HepG2 (cell line): Measurements from ENCODE around the gene UBL3. TPM values are rescaled to one million over a fixed set of nuclear protein-coding genes. Genes with fewer than 3 reads are reported as not detected.

Experiments
- ATAC-seq: fragments of 200-7000 bp; cut with Tn5 transposase; 3 replicates; pipeline ENCODE4 v1.9.1; 2020; ENCODE audit warnings: mild to moderate bottlenecking, moderate library complexity
- BruUV-seq: library from RNA; stranded (reverse); fragments of 400-500 nt; replicated peaks from 2 replicates; lab custom pipeline; 2021; lab: Mats Ljungman, UMichigan
- CTCF ChIA-PET: fragments of 300-600 bp; formaldehyde crosslinking; extraction: SDS; loops from one replicate; lab custom pipeline; 2021; ENCODE audit warnings: low total read pairs, inconsistent platforms, low intra/inter-chr PET ratio; lab: Yijun Ruan, JAX
- POLR2A ChIA-PET: fragments of 350-600 bp; sonication (Branson Sonifier 250); formaldehyde crosslinking; loops from one replicate; lab custom pipeline; 2020; ENCODE audit warnings: antibody characterized with exemption, inconsistent platforms; lab: Yijun Ruan, JAX
- DNase-seq: peaks from one replicate; pipeline ENCODE4 v3.0.0-alpha.2; 2015; ENCODE audit warnings: low spot score
- FAIRE-seq: peaks from 3 replicates; lab custom pipeline; 2011; peaks lifted over from hg19 to GRCh38; lab: Jason Lieb, UNC
- H2AFZ ChIP-seq: one replicate; pipeline ENCODE4 v1.6.1; 2011; ENCODE audit warnings: low read length, inconsistent platforms
- H3K27ac ChIP-seq: fragments of 300-600 bp; 3 replicates; pipeline ENCODE4 v1.8.0; 2011; ENCODE audit warnings: mixed run types, mild to moderate bottlenecking, mixed read lengths, low read length, inconsistent platforms; ENCODE audit not compliant: insufficient read depth; ENCODE audit errors: extremely low read length
- H3K27me3 ChIP-seq, 2 experiments: fragments of 200-600 bp in 1 of 2; 2 replicates in 1 of 2; 3 replicates in 1 of 2; pipeline versions ENCODE4 v1.6.0 to v1.8.0; 2011; ENCODE audit warnings: low read length in 2 of 2, mild to moderate bottlenecking in 2 of 2, moderate library complexity in 2 of 2, inconsistent platforms in 1 of 2; ENCODE audit not compliant: insufficient read depth in 2 of 2, control insufficient read depth in 1 of 2
- H3K36me3 ChIP-seq, 2 experiments: fragments of 200-600 bp in 1 of 2; replicated peaks in 1 of 2; 2 replicates in 1 of 2; 3 replicates in 1 of 2; pipeline versions ENCODE4 v1.5.1 to v1.8.0; 2011; ENCODE audit warnings: low read length in 2 of 2, inconsistent platforms in 1 of 2; ENCODE audit not compliant: insufficient read depth in 2 of 2, control insufficient read depth in 1 of 2
- H3K4me1 ChIP-seq: 2 replicates; pipeline ENCODE4 v1.5.1; 2012; ENCODE audit warnings: low read length, inconsistent platforms; ENCODE audit not compliant: insufficient read depth
- H3K4me2 ChIP-seq: 2 replicates; pipeline ENCODE4 v1.6.0; 2011; ENCODE audit warnings: low read depth, low read length, inconsistent platforms
- H3K4me3 ChIP-seq, 3 experiments: fragments of 200-600 bp in 1 of 3; sonication (generic), shearing (Covaris generic) in 1 of 3; replicated peaks in 1 of 3; 2 replicates each; pipeline ENCODE4 v1.5.1; 2011 to 2016; ENCODE audit warnings: low read length in 3 of 3, inconsistent platforms in 2 of 3, low read depth in 2 of 3, mild to moderate bottlenecking in 2 of 3, control low read depth in 1 of 3, mixed read lengths in 1 of 3; ENCODE audit not compliant: insufficient read depth in 1 of 3
- H3K79me2 ChIP-seq: one replicate; pipeline ENCODE4 v1.6.1; 2011; ENCODE audit warnings: low read length, inconsistent platforms; ENCODE audit not compliant: insufficient read depth
- H3K9ac ChIP-seq: 2 replicates; pipeline ENCODE4 v1.6.0; 2011; ENCODE audit warnings: mild to moderate bottlenecking, low read depth, low read length, inconsistent platforms; ENCODE audit not compliant: insufficient read depth
- H3K9me3 ChIP-seq: 2 replicates; pipeline ENCODE4 v1.5.1; 2012; ENCODE audit warnings: mild to moderate bottlenecking, low read length
- H4K20me1 ChIP-seq: 2 replicates; pipeline ENCODE4 v1.6.0; 2011; ENCODE audit warnings: inconsistent platforms, mild to moderate bottlenecking, low read length, moderate library complexity; ENCODE audit not compliant: insufficient read depth
- ATF7 ChIP-seq, 2 experiments: fragments of 450-650 bp in 1 of 2; sonication (generic) in 1 of 2; formaldehyde crosslinking in 1 of 2; IDR thresholded peaks; 2 replicates each; pipeline versions ENCODE4 v1.4.0 to v1.6.1; 2016 to 2020; ENCODE audit warnings: antibody characterized with exemption in 1 of 2, mild to moderate bottlenecking in 1 of 2, missing genetic modification reagents in 1 of 2
- ATRX ChIP-seq: sonication (generic); formaldehyde crosslinking; IDR thresholded peaks from 2 replicates; pipeline ENCODE4 v1.4.0; 2020; ENCODE audit warnings: missing genetic modification reagents, borderline replicate concordance
- EP300 ChIP-seq, 3 experiments: sonication (generic) in 1 of 3; formaldehyde crosslinking in 1 of 3; IDR thresholded peaks; 2 replicates each; pipeline versions ENCODE4 v1.5.1 to v1.6.1; 2011 to 2020; ENCODE audit warnings: low read depth in 2 of 3, low read length in 2 of 3, borderline replicate concordance in 1 of 3, improper control_type of control experiment in 1 of 3, mild to moderate bottlenecking in 1 of 3, missing genetic modification reagents in 1 of 3, moderate library complexity in 1 of 3
- KLF9 ChIP-seq: IDR thresholded peaks from 2 replicates; pipeline ENCODE4 v1.6.1; 2016; ENCODE audit warnings: low read depth
- NFE2 ChIP-seq: sonication (generic); formaldehyde crosslinking; IDR thresholded peaks from 2 replicates; pipeline ENCODE4 v1.4.0; 2020; ENCODE audit warnings: missing genetic modification reagents
- SCMH1 ChIP-seq: sonication (generic); formaldehyde crosslinking; IDR thresholded peaks from 2 replicates; pipeline ENCODE4 v1.9.0; 2021; ENCODE audit warnings: missing genetic modification reagents, mild to moderate bottlenecking, borderline replicate concordance
- WIZ ChIP-seq: sonication (generic); formaldehyde crosslinking; IDR thresholded peaks from 2 replicates; pipeline ENCODE4 v1.5.1; 2020; ENCODE audit warnings: mild to moderate bottlenecking, missing genetic modification reagents
- ZBTB7A ChIP-seq: sonication (generic); formaldehyde crosslinking; IDR thresholded peaks from 2 replicates; pipeline ENCODE4 v1.8.0; 2022; ENCODE audit warnings: mild to moderate bottlenecking, missing genetic modification reagents
- ZNF354B ChIP-seq: sonication (generic); formaldehyde crosslinking; IDR thresholded peaks from 2 replicates; pipeline ENCODE4 v1.8.0; 2022; ENCODE audit warnings: mild to moderate bottlenecking, missing genetic modification reagents
- ZNF703 ChIP-seq: sonication (generic); formaldehyde crosslinking; IDR thresholded peaks from 2 replicates; pipeline ENCODE4 v1.5.1; 2020; ENCODE audit warnings: missing genetic modification reagents, mild to moderate bottlenecking, moderate library complexity, borderline replicate concordance
- ZNF746 ChIP-seq: sonication (generic); formaldehyde crosslinking; IDR thresholded peaks from 2 replicates; pipeline ENCODE4 v1.8.0; 2022; ENCODE audit warnings: mild to moderate bottlenecking, missing genetic modification reagents
- WGBS: methylation state at CpG from one replicate; pipeline ENCODE4 v1.1.6; 2017; ENCODE audit warnings: low lambda C conversion rate; 5-methylcytosine and 5-hydroxymethylcytosine counted together
- in situ Hi-C: cut with HindIII; loops from 2 replicates; pipeline ENCODE4 v1.10.0; 2017; ENCODE audit warnings: low pct_unique_long_range_greater_than_20kb; ENCODE audit not compliant: extremely low pct_ligation_motif_present
- intact Hi-C: fragments of 100-400 bp; cut with micrococcal nuclease; formaldehyde crosslinking; loops from one replicate; pipeline ENCODE4 v1.10.0; 2022; ENCODE audit not compliant: unreplicated experiment
- polyA plus RNA-seq, 8 experiments: library from polyadenylated mRNA; depleted of rRNA in 3 of 8; stranded (reverse) in 7 of 8; unstranded in 1 of 8; fragments of >200 nt; fragmentation: Illumina TruSeq in 4 of 8; extraction: Trizol in 4 of 8; gene quantifications; 2 replicates each; pipeline versions ENCODE4 v1.2.1 to v1.2.3, GENCODE V29; 2011 to 2016; ENCODE audit warnings: low read depth in 4 of 8, missing spikeins in 1 of 8, mixed read lengths in 1 of 8; ENCODE audit not compliant: insufficient read depth in 1 of 8
- total RNA-seq, 5 experiments: library from RNA; depleted of rRNA; stranded (reverse); fragments of >200 nt; fragmentation: Illumina TruSeq; extraction: Trizol; gene quantifications; 2 replicates each; pipeline ENCODE4 v1.2.3, GENCODE V29; 2016; ENCODE audit warnings: low read depth in 1 of 5
- TF ChIP-seq, protein P1 (sequence below): conservative IDR thresholded peaks from 2 replicates; pipeline ENCODE4 v1.6.1; 2018; ENCODE audit warnings: missing genetic modification reagents
- TF ChIP-seq, protein P2 (sequence below): sonication (generic); formaldehyde crosslinking; IDR thresholded peaks from 2 replicates; pipeline ENCODE4 v1.5.0; 2020; ENCODE audit warnings: mild to moderate bottlenecking, missing genetic modification reagents

UBL3 gene
- total and polyA plus RNA-seq, 2 of the 13 experiments (the other 11 are each of a cell fraction or from before 2014, with no cell fraction given): 7.4 to 9.6 TPM

DNA sequence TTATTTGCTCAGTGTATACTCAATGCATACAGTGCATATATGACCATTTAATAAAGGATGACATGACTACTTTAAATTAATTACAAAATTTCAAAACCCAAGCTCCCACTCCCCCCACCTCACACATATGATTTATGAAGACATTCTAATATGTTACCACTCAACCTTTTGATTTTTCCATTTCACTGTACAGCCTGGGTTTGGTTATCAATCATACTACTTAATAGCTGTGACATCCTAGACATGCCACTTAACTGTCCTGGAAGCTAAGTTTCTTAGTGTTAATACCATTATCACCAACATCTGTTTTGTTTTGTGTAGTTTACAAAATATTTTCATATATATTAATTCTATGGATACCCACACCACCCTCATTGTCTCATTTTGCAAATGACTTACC, 42.2 kb downstream of the UBL3 start:
- Histone ChIP-seq H3K79me2 (peaks cover 37% of the 10 kb centered on the region), H3K27ac (no peak overlapping the region), H3K4me2 (no peak overlapping the region), H3K36me3 (no peaks in the 10 kb centered on the region), H3K27me3 (no peaks in the 10 kb centered on the region), H3K4me1 (peaks cover 36% of the 10 kb centered on the region), H2AFZ (no peak overlapping the region), H4K20me1 (peaks cover 14% of the 10 kb centered on the region), H3K9me3 (no peaks in the 10 kb centered on the region), H3K9ac (no peak overlapping the region), H3K4me3 (no peak overlapping the region)
- ChIA-PET CTCF (no interaction called here), POLR2A (interaction anchor here (0.6 kb wide), 1 partner anchor 12 kb away, joined by 5 read pairs; no protein-coding TSS in a partner anchor)
- intact Hi-C loops (no loop called here), in situ Hi-C loops (no loop called here)
- FAIRE-seq (no peak), DNase-seq (no peak), ATAC-seq (no peak)
- no TSS peak for BruUV-seq
- TF ChIP-seq EP300 (IDR thresholded peaks at IDR 0.05; ENCODE audit: low read depth in 2 of 2, low read length in 2 of 2) (no peak), EP300 (CRISPR knock-in tag; IDR thresholded peaks at IDR 0.05; ENCODE audit: borderline replicate concordance) (no peak), ZNF703 (no peak)

GRCh38 chr13:29805994-29806979, 44.1 kb downstream of the UBL3 start:
- no peak overlapping the region for H2AFZ ChIP-seq
- no peaks in the 10 kb centered on the region for H3K36me3 ChIP-seq
- intact Hi-C loops (no loop called here), in situ Hi-C loops (no loop called here)
- no peak overlapping the region for H3K9ac ChIP-seq
- no peaks in the 10 kb centered on the region for H3K27me3 ChIP-seq
- peaks cover 26% of the 10 kb centered on the region for H3K4me1 ChIP-seq
- ChIA-PET POLR2A (no interaction called here), CTCF (no interaction called here)
- H3K4me2 ChIP-seq: no peak overlapping the region
- peaks cover 16% of the 10 kb centered on the region for H4K20me1 ChIP-seq
- no peak for DNase-seq
- peaks cover 33% of the 10 kb centered on the region for H3K79me2 ChIP-seq
- no peak overlapping the region for H3K4me3 ChIP-seq
- TF ChIP-seq NFE2 (CRISPR knock-in tag): no peak
- TF ChIP-seq WIZ: no peak
- TF ChIP-seq, protein P1, sequence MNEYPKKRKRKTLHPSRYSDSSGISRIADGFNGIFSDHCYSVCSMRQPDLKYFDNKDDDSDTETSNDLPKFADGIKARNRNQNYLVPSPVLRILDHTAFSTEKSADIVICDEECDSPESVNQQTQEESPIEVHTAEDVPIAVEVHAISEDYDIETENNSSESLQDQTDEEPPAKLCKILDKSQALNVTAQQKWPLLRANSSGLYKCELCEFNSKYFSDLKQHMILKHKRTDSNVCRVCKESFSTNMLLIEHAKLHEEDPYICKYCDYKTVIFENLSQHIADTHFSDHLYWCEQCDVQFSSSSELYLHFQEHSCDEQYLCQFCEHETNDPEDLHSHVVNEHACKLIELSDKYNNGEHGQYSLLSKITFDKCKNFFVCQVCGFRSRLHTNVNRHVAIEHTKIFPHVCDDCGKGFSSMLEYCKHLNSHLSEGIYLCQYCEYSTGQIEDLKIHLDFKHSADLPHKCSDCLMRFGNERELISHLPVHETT (CRISPR knock-in tag): no peak
- TF ChIP-seq ATRX: no peak
- no peak for TF ChIP-seq ATF7 (IDR thresholded peaks at IDR 0.05)
- no peak for TF ChIP-seq ATF7 (CRISPR knock-in tag; IDR thresholded peaks at IDR 0.05)
- TF ChIP-seq ZNF746: no peak
- no peak for TF ChIP-seq SCMH1 (CRISPR knock-in tag)
- no peak for TF ChIP-seq ZNF354B (CRISPR knock-in tag)
- TF ChIP-seq, protein P2, sequence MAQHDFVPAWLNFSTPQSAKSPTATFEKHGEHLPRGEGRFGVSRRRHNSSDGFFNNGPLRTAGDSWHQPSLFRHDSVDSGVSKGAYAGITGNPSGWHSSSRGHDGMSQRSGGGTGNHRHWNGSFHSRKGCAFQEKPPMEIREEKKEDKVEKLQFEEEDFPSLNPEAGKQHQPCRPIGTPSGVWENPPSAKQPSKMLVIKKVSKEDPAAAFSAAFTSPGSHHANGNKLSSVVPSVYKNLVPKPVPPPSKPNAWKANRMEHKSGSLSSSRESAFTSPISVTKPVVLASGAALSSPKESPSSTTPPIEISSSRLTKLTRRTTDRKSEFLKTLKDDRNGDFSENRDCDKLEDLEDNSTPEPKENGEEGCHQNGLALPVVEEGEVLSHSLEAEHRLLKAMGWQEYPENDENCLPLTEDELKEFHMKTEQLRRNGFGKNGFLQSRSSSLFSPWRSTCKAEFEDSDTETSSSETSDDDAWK: no peak
- no peak for TF ChIP-seq KLF9 (CRISPR knock-in tag)
- no peak for TF ChIP-seq ZBTB7A (CRISPR knock-in tag)
- WGBS: 99% methylated on average over 7 of the region's 7 CpGs
- BruUV-seq: no TSS peak
- no peak for FAIRE-seq
- no peak for ATAC-seq
- no peak overlapping the region for H3K27ac ChIP-seq
- no peaks in the 10 kb centered on the region for H3K9me3 ChIP-seq
